NCI-H2196 (cell line): ENCODE results near the gene DNAAF8.

ENCODE experiments used
- DNase-seq: peaks from one replicate; lab custom pipeline; 2025; ENCODE audit not compliant: unreplicated experiment; lab: John Stamatoyannopoulos, UW

Gene DNAAF8

GRCh38 chr16:4750896-4751295 lies 16.6 kb downstream of the DNAAF8 start:
- no peak for DNase-seq

DNA sequence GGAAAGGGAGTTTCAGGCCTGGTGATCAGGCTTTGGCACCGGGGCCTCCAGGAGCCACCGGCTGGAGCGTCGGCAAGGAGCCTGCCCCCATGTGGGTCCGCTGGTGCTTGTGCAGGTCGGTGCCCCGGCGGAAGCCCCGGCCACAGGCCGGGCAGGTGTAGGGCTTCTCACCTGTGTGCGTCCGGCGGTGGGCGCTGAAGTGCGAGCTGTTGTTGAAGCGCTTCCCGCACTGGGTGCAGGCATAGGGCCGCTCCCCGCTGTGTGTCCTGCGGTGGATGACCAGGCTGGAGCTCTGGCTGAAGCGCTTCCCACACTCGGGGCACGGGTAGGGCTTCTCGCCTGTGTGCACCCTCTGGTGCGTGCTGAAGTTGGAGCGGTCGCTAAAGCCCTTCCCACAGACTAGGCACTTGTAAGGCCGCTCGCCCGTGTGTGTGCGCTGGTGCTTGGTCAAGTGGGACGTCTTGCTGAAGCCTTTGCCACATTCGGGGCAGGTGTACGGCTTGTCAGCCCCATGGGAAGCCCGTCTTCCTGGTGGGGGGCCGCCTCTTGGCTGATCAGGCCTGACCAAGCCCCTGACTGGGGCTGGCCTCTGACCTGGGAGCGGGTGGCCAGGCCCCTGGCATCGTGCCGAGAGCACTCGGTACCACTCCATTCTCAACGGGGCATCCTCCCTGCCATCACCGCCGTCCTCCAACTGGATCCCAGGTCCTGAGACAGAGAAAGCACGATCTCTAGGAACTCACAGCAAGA lies 18.2 kb downstream of the DNAAF8 start:
- no peak for DNase-seq

- no peak for DNase-seq
Observed at GRCh38 chr16:4753227-4753626, 18.9 kb downstream of the DNAAF8 start.

GRCh38 chr16:4754865-4755264 lies 20.5 kb downstream of the DNAAF8 start:
- DNase-seq = no peak

DNA sequence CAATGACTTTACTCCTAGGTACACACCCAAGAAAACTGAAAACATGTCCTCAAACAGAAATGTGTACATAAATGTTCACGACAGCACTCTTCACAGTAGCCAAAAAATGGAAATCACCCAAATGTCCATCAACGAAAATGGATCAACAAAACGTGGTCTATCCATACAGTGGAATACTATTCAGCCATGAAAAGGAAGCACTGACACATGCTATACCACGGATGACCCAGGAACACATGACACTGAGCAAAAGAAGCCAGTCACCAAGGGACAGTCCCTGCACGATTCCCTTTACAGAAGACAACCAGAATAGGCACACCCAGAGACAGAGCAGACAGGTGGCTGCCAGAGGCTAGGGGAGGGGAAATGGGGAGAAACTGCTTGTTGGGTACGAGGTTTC lies 21.4 kb downstream of the DNAAF8 start:
- DNase-seq = no peak

DNA sequence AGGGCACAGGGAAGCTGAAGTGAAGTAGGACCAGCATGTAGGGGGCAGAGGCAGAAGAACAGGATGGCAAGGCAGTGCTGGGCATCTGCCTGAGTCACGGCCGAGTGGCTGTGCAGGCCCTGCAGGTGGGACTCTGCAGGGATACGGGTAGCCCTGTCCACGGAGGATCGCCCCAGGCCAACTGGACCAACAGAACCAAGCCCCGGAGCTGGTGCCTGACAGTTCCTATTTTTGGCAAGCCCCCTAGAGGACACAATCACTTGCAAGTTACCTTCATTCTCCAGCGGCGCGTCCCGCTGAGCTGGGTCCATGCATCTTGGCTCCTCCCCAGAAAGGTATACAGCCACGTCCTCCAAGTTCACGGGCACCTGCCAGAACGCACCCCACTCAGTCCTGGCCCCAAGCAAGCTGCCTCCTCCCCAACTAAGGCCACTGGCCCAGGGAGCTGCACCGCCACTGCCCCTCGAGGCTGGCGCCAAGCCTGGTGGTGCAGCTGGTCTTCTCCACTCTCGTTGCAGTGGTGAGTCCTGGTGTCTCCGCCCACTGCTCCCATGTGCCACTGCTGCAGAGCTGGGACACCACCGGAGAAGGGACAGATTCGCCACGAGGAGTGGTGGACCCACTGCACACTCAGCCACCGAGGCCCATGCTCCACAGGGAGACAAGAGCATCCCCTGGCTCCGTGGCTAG lies 26.0 kb downstream of the DNAAF8 start:
- DNase-seq = no peak

DNA sequence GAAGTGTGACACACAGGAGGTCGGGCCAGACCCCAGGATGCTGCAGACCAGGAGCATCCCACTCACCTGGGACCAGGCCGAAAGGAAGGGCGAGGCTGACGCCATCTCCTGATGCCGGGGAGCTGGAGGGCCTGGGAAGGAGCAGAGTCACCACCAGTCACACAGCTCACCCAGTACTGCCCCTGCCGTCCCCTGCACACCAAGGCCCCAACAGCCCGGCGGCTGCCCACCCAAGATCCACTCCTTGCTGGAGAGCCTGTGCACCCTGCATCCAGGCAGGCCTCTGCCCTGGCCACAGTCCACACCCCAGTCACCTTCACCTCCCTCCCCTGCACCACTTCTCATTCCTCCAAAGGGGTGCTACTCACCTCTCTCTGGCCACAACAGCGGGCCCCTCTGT lies 27.9 kb downstream of the DNAAF8 start:
- DNase-seq = no peak

- no peak for DNase-seq
Observed at GRCh38 chr16:4763791-4764190, 29.5 kb downstream of the DNAAF8 start.

DNA sequence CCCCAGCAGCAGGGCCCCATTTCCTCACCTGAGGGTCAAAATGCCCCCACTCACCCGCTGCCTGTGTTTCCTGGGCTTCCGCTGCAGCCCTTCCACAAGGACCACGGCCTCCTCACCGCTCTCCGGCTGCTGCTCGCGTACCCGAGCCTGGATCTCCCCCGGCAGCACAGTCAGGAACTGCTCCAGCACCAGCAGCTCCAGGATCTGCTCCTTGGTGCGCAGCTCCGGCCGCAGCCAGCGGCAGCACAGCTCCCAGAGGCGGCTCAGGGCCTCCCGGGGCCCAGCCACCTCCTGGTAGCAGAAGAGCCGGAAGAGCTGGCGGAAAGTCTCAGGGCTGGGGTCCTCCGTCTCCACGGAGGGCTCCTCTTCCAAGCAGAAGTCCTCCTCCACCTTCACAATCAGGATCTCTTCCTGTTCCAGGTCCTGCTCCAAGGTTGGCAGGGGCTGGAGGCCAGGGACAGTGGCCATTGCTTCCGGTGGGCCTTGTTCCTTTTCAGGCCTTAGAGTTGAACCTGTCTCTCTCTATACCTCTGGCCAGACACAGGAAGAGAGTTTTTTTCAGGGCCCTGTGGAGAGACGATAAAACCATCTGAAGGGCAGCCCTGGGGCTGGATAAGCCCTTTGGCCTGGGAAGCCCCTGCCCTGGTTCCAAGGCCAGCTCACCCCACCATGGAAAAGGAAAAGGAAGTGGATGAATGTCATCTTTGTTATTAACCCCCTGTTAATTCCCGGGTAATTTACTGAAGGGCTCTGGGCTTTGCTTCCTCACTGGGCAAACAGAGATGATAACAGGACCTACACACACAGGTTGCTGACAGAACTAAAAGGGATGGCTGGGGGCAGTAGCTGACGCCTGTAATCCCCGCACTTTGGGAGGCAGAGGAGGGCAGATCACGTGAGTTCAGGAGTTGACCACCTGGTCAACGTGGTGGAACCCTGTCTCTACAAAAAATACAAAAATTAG lies 31.5 kb downstream of the DNAAF8 start:
- no peak for DNase-seq

- DNase-seq = peak; percentile 98
Observed at GRCh38 chr16:4766875-4767628, 32.7 kb downstream of the DNAAF8 start, which contains the start of gene ZNF500. Gene ZNF500, minus strand, starts transcription at chr16:4767162. Its CDS starts 1,184 bp downstream, at chr16:4765978.

DNA sequence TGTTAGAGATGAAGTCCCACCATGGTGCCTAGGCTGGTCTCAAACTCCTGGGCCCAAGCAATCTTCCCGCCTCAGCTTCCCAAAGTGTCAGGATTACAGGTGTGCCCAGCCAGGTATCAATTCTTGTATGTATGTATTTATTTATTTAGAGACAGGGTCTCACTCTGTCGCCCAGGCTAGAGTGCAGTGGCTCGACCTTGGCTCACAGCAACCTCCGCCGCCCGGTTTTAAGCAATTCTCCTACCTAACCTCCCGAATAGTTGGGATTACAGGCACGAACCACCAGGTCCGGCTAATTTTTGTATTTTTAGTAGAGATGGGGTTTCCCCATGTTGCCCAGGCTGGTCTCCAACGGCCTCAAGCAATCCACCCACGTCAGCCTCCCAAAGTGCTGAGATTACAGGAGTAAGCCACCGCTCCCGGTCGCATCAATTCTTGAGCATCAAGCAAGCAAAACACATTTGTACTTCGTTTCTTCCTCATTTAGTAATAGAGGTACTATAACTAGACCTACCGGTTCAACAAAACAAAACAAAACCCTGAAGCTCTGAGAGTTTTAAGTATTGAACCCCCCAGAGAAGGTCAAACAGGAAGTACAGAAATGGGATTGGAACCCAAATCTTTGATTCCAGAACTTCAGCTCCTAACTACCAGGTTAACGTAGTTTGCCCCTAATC lies 33.7 kb downstream of the DNAAF8 start:
- DNase-seq = no peak

GRCh38 chr16:4768549-4769305 lies 34.4 kb downstream of the DNAAF8 start:
- DNase-seq = peak; percentile 97

GRCh38 chr16:4769306-4769638 lies 34.9 kb downstream of the DNAAF8 start:
- no peak for DNase-seq

- no peak for DNase-seq
Observed at GRCh38 chr16:4771646-4772045, 37.3 kb downstream of the DNAAF8 start.

- no peak for DNase-seq
Observed at GRCh38 chr16:4772351-4772750, 38.0 kb downstream of the DNAAF8 start.

DNA sequence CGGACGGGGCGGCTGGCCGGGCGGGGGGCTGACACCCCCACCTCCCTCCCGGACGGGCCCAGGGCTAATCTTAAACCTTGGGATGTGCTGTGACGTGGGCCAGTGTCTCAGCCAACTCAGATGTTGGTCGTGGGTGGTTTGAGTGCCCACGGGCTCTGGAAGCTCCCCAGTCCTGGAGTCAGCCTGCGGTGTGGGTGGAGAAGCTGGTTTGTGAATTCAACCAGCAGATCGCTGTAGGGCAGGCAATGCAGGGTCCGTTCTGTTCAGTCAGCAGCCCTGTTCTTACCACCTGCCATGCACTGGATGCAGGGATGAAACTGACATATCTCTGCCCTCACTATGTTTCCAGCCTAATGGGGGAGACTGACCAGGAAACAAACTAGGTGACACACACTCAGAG lies 40.7 kb downstream of the DNAAF8 start:
- DNase-seq = no peak

DNA sequence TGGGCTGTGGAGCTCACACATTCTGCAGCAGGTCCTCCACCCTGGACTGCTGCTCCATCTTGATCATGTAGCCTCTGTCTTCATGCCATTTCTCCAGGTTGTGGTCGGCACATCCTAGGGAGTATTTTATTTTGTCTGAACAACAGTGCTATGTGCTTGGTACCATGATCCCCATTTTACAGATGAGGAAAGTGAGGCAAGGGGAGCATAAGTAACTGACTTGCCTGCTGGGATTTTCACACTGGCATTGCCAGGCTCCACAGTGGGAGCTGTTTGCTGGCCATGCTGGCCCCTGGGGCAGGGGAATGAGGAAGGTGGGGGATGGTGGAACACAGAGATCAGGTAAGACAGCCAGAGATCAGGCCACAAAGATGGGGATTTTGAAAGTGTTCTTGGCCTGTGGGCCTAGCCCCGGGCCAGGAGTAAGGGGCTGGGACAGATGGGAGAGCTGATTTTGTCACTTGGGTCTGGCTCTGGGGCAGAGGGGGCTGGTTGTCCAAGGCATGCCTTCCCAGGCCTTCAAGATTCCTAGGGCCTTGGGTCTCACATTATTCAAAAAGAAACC lies 41.9 kb downstream of the DNAAF8 start:
- DNase-seq = no peak

GRCh38 chr16:4777339-4778049 lies 43.2 kb downstream of the DNAAF8 start:
- DNase-seq = no peak

- DNase-seq = no peak
Observed at GRCh38 chr16:4778050-4778392, 43.7 kb downstream of the DNAAF8 start.
